Measurements from ENCODE around the gene SNX30.

Gene SNX30

DNA sequence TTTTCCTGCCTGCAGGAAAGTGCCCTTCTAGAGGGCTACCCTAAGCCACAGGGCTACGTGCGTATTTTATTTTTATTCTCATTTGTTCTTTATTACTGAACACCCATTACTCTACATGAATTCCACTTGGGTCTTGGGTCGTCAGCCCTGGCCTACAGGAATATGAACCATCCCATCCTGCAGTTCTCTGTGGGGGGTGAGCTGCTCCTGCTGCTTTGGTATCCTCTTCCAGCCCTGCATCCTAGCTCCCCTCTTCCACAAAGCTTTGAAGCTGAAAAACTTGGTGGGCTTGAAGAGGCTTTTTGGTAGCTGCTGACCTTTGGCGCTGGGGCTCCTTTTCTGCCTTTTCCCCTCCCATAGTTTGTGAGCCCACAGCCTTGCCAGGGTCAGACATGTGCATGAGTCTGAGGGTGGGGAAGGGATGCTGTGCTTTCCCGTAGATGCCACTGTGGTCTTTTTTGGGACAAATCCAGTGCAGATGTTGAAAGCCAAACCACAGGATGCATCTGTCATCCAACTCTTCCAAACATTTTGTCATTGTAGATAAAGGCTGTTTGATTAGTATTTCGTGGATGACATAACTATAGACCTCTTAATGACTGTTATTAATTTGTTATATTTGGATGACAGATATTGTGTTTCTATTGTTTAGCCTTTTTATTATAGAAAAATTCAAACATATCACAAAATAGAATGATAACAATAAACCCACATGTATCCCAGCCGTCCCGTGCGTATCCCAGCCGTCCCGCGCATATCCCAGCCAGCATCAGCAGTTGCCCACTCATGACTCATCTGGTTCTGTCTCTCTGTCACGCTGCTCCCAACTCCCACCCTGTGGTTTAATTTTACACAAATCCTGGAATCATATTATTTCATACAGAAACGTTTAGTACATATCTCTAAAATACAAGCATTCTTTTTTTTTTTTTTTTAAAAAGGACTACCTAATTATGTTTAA lies 96.2 kb downstream of the SNX30 start:
- DNase-seq (ENCODE audit: low spot score in 2 of 2) (no peak), ATAC-seq (replicated peaks; ENCODE audit: extremely low read depth, poor library complexity, severe bottlenecking) (no peak)

DNA sequence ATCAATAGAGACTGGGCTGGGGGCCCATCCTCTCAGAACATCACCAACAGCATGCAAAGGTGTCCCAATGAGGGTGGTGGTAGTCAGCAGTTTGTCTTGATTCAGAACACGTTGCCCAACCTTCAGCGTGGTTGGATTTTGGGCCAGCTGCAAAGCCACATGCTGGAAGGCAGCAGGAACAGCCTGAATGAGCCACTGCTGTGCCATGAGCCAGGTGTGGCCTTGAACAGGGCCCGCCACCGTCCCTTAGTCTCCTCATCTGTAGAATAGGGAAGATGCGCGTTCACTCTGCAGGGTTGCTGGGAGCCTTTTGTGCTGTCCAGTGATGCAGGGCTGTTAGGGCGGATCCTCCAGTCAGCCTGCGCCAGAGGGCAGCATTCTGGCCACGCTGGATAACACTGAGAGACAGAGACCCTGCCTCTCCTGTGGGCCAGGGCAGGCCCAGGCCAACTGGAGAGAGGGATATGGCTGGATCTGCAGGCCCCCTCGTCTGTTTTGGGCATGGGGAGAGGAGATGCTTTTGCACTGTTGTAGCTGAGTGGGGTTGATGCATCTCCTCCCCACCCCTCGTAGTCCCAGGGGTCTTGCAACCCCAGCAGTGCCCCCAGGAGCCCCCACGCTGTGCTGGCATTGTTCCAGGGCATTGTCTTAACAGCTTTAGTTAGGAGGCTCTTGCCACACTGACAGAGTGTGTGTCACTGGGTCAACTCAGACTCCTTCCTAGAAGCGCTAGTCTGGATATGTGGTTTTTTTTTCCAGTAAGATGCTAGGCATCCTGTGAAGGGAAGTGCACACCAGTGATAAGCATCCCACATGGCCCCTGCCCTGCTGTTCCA lies 98.0 kb downstream of the SNX30 start:
- H3K9me3 Mint-ChIP-seq = no peaks in the 10 kb centered on the region
- H3K4me1 Mint-ChIP-seq = peaks cover 9% of the 10 kb centered on the region
- DNase-seq (ENCODE audit: low spot score in 2 of 2) = no peak
- H3K4me3 Mint-ChIP-seq = no peak overlapping the region
- ATAC-seq (replicated peaks; ENCODE audit: extremely low read depth, poor library complexity, severe bottlenecking) = no peak
- H3K27me3 Mint-ChIP-seq = no peaks in the 10 kb centered on the region
- peaks cover 2% of the 10 kb centered on the region for H3K36me3 Mint-ChIP-seq (ENCODE audit: insufficient read depth)
- H3K27ac Mint-ChIP-seq (ENCODE audit: low read depth) = no peak overlapping the region

More for the DNA sequence above, 96.2 kb downstream of the SNX30 start:
- Mint-ChIP-seq H3K4me1 (peaks cover 14% of the 10 kb centered on the region), H3K36me3 (ENCODE audit: insufficient read depth) (peaks cover 3% of the 10 kb centered on the region), H3K4me3 (no peak overlapping the region), H3K9me3 (no peaks in the 10 kb centered on the region), H3K27ac (ENCODE audit: low read depth) (no peak overlapping the region), H3K27me3 (no peaks in the 10 kb centered on the region)

DNA sequence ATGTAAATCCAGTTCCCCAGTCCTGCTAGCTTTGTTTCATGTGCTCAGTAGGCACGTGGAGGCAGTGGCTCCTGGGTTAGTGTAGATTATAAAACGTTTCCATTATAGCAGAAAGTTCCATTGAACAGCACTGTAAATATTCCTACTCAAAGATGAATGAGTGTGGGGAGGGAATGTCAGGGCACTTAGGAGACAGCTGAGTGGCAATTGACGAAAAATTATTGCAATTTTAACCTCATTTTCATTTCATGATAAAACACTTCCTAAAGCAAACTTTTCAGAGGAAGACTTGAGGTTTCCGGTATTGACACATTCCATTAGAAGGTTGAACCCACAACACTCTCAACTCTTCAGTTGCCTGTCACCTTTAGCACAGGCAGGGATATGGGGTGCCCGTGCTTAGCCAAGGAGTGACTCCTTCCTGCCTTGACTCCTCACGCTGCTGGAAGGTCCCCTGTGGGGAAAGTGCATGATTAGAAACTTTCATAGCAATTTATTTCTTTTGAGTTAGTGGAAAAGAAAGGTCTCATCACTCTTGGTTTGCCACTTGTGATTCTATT lies 98.9 kb downstream of the SNX30 start:
- Mint-ChIP-seq H3K4me3 (no peak overlapping the region), H3K36me3 (ENCODE audit: insufficient read depth) (peaks cover 2% of the 10 kb centered on the region), H3K9me3 (no peaks in the 10 kb centered on the region), H3K27me3 (no peaks in the 10 kb centered on the region), H3K27ac (ENCODE audit: low read depth) (no peak overlapping the region), H3K4me1 (peaks cover 2% of the 10 kb centered on the region)
- DNase-seq (ENCODE audit: low spot score in 2 of 2) (no peak), ATAC-seq (replicated peaks; ENCODE audit: extremely low read depth, poor library complexity, severe bottlenecking) (no peak)

DNA sequence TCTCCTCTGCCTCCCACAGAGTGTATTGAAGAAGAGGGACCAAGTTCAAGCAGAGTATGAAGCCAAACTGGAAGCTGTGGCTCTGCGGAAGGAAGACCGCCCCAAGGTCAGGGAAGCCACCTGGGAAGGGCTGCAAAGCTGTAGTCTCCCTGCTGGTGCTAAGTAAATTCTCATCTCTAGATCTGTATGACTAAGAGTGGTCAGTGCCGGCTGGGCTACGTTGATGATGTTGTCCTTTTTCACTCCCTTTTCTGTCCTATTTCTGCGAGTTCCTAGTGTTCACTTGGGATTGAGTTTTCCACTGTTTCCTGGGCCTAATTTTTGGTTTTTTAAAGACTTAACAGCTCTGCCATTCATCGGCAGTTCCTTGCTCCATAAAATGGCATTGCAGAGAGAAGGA lies 100.3 kb downstream of the SNX30 start:
- DNase-seq (ENCODE audit: low spot score in 2 of 2) (no peak), ATAC-seq (replicated peaks; ENCODE audit: extremely low read depth, poor library complexity, severe bottlenecking) (no peak)
- no peak overlapping the region for H3K27ac Mint-ChIP-seq (ENCODE audit: low read depth)
- peaks cover 10% of the 10 kb centered on the region for H3K4me1 Mint-ChIP-seq
- H3K27me3 Mint-ChIP-seq = no peaks in the 10 kb centered on the region
- no peaks in the 10 kb centered on the region for H3K9me3 Mint-ChIP-seq
- H3K36me3 Mint-ChIP-seq (ENCODE audit: insufficient read depth) = peaks cover under 1% of the 10 kb centered on the region
- no peak overlapping the region for H3K4me3 Mint-ChIP-seq

DNA sequence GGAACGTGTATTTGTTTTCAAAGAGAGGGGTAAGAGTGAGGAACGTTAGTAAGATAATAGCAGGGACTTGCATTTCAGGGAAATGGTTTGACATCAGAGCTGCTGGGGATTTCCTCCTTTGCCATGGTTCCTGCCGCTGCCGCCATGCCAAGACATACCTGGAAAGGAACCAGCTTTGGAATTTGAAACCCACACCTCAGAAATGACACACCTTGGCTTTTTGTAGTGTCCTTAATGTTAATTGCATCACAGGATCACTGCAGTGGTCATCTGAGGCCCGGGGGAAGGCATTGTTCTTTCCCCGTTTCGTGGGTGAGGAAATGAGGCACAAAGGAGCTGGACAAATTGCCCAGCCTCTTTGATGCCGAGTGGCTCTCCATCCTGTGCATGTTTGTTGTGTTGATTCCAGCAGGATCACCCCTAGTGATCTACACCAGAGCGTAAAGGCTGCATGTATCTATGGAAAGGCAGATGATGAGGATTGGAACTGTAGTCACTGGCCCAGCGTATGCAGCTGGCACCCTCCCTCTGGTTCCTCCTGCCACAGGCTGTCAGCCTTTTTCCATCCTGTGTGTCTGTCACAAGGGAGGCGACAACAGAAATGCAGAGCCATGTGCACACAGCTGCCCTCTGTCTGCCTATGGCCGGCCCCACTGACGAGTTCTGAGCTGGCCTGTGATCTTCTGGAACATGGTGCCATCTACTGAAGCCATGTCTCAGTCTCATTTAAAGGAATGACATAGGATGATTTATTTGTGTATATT lies 102.4 kb downstream of the SNX30 start:
- Mint-ChIP-seq H3K27ac (ENCODE audit: low read depth) (no peak overlapping the region), H3K36me3 (ENCODE audit: insufficient read depth) (no peaks in the 10 kb centered on the region), H3K4me3 (no peak overlapping the region), H3K4me1 (peaks cover 19% of the 10 kb centered on the region), H3K27me3 (no peaks in the 10 kb centered on the region), H3K9me3 (no peaks in the 10 kb centered on the region)
- no peak for DNase-seq (ENCODE audit: low spot score in 2 of 2)
- ATAC-seq (replicated peaks; ENCODE audit: extremely low read depth, poor library complexity, severe bottlenecking) = no peak

DNA sequence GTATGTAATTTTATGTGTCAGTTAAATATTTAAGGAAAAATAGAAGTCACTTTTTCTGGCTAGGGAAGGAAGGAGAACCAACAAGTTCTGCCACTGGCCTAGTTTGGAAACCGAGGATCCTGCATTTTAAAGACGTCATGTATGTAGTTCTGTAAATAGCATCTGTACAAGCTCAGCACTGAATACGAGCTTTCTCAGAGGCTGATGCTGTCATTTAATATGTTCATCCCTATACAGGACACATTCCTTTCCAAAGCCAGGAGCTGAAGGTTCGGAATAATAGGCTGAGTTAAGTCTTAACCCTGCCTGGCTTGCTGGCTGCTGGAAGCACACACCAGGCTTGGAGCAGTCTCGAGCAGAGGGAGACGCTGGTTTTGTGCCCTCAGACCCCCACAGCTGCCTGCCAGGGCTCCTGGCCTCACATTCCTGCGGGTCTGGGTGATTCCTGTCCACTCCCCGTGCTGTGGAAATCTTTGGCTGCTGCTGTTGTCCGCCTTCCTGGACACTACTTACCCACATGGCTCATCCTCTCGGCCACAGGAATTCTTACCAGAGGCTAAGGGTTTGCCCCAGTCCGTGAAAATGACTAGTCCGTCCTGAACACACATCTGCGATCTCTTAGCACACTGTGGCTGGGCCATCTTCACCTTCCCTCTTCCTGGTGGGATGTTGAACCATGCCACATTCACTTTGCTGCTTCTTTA lies 103.5 kb downstream of the SNX30 start:
- Mint-ChIP-seq H3K27ac (ENCODE audit: low read depth) (no peak overlapping the region), H3K36me3 (ENCODE audit: insufficient read depth) (no peaks in the 10 kb centered on the region), H3K9me3 (no peaks in the 10 kb centered on the region), H3K4me3 (no peak overlapping the region), H3K4me1 (peaks cover 20% of the 10 kb centered on the region), H3K27me3 (no peaks in the 10 kb centered on the region)
- no peak for ATAC-seq (replicated peaks; ENCODE audit: extremely low read depth, poor library complexity, severe bottlenecking)
- no peak for DNase-seq (ENCODE audit: low spot score in 2 of 2)

DNA sequence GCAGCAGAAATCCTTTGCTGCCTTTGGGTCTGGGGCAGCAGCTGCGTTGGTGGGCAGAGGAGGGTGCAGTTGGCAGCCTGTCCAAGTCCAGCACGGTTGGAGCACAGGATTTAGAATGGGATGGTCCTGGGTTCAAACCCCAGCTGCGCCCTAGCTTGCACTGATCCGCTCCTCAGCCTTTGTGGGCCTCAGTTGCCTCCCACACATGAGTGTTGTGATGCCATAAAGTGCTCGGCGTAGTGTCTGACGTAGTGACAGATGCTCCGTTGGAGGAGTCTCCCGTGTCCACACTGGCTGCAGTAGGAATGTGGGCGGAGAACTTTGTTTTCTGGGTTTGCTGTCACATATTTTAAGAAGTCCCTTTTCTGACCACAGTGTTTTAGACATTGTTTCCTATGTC lies 104.1 kb downstream of the SNX30 start:
- no peak for ATAC-seq (replicated peaks; ENCODE audit: extremely low read depth, poor library complexity, severe bottlenecking)
- no peak for DNase-seq (ENCODE audit: low spot score in 2 of 2)
- Mint-ChIP-seq H3K27me3 (no peaks in the 10 kb centered on the region), H3K27ac (ENCODE audit: low read depth) (peak overlapping the region; percentile 56), H3K36me3 (ENCODE audit: insufficient read depth) (no peaks in the 10 kb centered on the region), H3K4me1 (peaks cover 20% of the 10 kb centered on the region), H3K9me3 (no peaks in the 10 kb centered on the region), H3K4me3 (no peak overlapping the region)

DNA sequence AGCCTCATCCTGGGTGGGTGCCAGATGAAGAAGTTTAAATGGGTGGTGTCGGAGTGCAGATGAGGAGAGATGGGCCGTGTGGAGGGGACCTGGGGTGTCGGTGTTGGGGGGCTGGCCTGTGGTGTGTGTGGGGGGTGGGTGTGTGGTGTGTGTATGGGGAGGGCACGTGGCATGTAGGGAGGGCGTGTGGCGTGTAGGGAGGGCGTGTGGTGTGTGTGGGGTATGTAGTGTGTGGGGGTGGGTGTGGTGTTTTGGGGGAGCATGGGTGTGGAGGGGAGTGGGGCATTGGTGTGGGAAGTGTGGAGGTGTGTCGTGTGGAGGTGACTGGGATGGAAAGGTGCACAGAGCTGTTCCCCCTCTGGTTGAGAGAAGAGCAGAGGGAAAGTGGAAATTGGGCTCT lies 105.6 kb downstream of the SNX30 start:
- DNase-seq (ENCODE audit: low spot score in 2 of 2) (no peak), ATAC-seq (replicated peaks; ENCODE audit: extremely low read depth, poor library complexity, severe bottlenecking) (no peak)
- Mint-ChIP-seq H3K4me3 (no peak overlapping the region), H3K4me1 (peaks cover 29% of the 10 kb centered on the region), H3K36me3 (ENCODE audit: insufficient read depth) (no peaks in the 10 kb centered on the region), H3K27me3 (no peaks in the 10 kb centered on the region), H3K27ac (ENCODE audit: low read depth) (no peak overlapping the region), H3K9me3 (no peaks in the 10 kb centered on the region)

DNA sequence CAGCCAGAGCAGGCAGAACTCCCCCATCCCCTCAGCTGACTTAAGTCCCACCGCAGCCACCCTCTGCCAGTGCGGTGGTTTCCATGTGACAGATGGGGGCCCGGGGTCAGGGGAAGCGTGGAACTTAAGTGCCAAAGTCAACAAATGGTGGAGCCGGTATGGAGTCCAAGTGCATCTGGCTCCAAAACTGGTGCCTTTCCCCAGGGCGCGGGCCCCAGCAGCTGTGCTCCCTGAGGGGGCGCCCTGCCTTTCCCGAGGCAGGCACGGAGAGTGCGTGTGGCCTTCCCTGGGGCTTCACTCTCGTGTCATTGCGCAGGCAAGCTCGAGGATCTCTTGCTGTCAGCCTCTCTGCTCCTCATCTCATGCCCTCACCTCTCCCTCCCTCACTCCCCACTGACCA lies 106.3 kb downstream of the SNX30 start:
- H3K27me3 Mint-ChIP-seq = no peaks in the 10 kb centered on the region
- H3K9me3 Mint-ChIP-seq = no peaks in the 10 kb centered on the region
- no peak overlapping the region for H3K4me3 Mint-ChIP-seq
- DNase-seq (ENCODE audit: low spot score in 2 of 2) (no peak), ATAC-seq (replicated peaks; ENCODE audit: extremely low read depth, poor library complexity, severe bottlenecking) (no peak)
- peaks cover 34% of the 10 kb centered on the region for H3K4me1 Mint-ChIP-seq
- H3K36me3 Mint-ChIP-seq (ENCODE audit: insufficient read depth) = no peaks in the 10 kb centered on the region
- no peak overlapping the region for H3K27ac Mint-ChIP-seq (ENCODE audit: low read depth)

DNA sequence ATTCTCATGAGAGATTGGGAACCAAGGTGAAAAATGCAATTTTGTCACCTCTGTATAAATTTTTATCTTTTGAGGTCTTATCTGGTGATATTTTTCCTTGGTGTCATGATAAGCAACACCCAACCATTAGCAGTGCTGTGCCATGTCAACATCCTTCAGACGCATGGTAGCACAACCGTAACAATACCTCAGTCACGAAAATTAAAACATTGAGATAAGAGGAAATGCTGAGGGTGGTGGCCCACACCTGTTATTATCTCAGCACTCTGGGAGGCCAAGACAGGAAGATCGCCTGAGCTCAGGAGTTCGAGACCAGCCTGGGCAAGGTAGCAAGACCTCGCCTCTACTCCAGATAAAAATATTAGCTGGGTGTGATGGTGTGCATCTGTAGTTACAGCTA lies 107.4 kb downstream of the SNX30 start:
- peaks cover 45% of the 10 kb centered on the region for H3K4me1 Mint-ChIP-seq
- H3K4me3 Mint-ChIP-seq = no peak overlapping the region
- H3K27ac Mint-ChIP-seq (ENCODE audit: low read depth) = no peak overlapping the region
- no peaks in the 10 kb centered on the region for H3K9me3 Mint-ChIP-seq
- no peak for DNase-seq (ENCODE audit: low spot score in 2 of 2)
- ATAC-seq (replicated peaks; ENCODE audit: extremely low read depth, poor library complexity, severe bottlenecking) = no peak
- no peaks in the 10 kb centered on the region for H3K27me3 Mint-ChIP-seq
- H3K36me3 Mint-ChIP-seq (ENCODE audit: insufficient read depth) = no peaks in the 10 kb centered on the region

DNA sequence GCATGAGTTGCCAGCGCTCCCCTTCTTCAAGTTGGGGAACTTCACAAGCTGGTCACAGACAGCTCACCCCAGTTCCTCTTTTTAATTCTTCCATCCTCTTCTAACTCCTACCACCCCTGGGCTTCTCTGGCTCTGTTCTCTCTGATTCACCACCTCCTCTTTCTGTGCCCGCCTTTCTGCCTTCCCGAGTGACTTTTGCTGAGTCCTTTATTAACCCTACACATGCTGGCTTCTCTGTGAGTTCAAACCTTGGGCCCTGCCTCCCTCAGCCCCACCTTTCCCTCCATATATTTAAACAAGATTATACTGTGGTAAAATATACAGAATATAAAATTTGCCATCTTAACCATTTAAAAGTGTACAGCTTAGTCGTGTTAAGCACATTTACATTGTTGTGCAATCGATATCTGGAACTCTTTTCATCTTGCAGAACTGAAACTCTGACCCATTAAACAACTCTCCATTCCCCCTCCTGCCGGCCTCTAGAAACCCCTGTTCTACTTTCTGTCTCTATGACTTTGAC lies 108.1 kb downstream of the SNX30 start:
- Mint-ChIP-seq H3K9me3 (no peaks in the 10 kb centered on the region), H3K36me3 (ENCODE audit: insufficient read depth) (peaks cover 2% of the 10 kb centered on the region), H3K27me3 (no peaks in the 10 kb centered on the region), H3K27ac (ENCODE audit: low read depth) (no peak overlapping the region), H3K4me3 (no peak overlapping the region), H3K4me1 (peaks cover 52% of the 10 kb centered on the region)
- DNase-seq (ENCODE audit: low spot score in 2 of 2) = no peak
- ATAC-seq (replicated peaks; ENCODE audit: extremely low read depth, poor library complexity, severe bottlenecking) = peak; percentile 28

Data from central memory CD8-positive, alpha-beta T cell (primary cell).